NCI-H187 treated with DMSO at 0.1 percent for 48 hours (cell line): ENCODE results near the gene CDK6.

Experiments used
- DNase-seq: peaks from one replicate; lab custom pipeline; 2025; lab: John Stamatoyannopoulos, UW

CDK6 gene

DNA sequence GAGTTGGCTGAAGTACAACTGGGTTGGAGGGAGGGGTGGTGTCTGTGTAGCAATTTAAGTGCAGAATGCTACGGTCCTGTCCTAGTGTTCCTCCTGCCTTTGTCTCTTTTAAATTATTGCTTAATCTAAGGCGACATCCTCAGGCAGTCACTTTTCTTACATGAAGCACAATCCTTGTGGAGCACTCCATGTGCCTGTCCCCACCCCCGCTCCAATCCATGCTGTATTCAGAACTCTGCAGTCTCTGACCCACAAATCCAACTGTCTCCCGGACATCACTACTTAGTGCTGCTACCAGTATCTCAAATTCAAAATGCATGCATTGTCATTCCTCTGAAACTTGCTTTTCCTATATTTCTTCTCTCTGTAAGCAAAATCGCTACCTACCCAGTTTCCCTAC lies 154.7 kb downstream of the CDK6 start:
- no peak for DNase-seq

DNA sequence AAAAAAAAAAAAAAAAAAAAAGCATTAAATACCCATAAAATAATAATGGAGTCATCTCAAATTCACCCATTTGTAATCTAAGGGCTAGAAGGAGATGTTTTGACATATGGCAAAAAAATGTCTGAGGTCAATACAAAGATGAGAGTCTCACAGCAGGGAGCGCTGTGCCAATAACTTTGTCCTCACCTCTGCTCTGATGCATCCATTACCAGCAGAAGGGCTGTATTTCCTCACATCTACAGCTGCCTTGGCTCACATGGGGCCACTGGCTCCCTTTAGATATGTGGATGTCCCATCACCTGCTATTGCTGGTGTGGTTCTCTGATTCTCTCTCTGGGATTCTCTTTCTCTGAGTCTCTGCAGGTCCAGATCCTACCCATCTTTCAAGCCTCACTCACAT lies 155.9 kb downstream of the CDK6 start:
- no peak for DNase-seq

DNA sequence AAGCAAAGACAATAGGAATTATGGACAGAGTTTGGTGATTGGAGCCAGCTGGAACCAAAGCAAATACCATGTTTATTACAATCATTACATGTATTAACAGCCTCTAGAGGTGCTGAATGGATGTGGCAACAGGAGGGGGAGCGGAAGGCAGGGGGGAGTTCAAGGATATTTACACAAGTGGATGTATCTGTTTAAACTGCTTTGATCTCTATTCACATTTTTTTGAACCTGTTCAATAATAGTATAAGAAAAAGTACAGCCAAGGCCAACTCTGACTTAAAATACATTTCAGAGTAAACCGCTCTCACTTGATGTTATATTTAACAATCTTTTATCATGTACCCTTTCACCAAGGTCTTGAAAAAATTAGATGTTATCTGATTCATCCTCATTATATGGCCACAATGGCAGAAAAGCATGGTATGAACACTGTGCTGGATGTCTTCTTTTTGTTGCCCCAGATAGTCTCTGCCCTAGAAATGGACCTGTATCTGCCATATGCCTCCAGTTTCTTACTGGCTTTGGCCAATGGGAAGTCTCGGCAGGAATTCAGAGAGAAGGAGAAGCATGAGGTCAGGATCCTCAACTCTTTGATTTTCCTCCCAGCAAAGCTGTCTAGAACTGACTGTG lies 158.0 kb downstream of the CDK6 start:
- DNase-seq: no peak

DNA sequence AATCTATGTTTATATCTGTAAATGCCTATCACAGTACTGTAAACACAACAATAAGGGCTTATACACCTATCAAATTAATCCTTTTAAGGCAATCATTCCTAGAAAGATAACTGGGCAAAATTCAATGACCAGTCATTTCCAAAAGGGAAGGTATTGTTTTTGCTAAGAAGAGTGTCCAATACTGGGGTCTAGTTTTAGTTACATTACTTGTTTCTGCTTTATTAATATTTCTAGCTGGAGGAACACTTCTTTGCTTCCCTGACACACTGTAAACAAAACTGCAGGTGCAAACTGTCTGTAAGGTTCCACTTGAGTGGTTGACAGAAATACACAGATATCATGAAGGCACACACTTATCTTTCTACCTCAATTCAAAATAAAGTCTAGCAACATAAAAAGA lies 162.0 kb downstream of the CDK6 start:
- DNase-seq: peak; percentile 22

DNA sequence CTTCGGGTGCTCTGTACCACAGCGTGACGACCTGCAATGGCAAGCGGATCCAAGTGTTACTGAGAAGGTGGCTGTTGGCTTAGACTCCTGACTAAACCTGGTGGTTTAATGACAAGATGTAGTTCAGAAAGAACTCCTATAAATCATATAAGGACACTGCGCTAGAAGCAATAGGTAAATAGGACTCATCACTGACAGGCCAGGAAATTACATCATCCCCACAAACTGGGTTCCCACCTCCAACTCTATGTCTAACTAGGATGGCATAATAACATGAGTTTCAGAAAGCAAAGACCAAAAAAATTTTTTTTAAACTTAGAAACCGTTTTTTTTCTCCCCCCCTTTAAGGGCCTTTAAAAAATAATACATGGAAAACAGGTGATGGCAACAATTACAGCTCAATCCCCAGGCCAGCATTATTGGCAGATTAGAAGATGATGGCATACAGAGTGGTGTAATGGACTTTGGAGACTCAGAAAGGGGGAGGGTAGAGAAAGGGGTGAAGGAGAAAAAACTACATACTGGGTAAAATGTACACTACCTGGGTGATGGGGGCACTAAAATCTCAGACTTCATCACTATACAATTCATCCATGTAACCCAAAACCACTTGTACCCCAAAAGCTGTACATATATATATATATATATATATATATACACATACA lies 164.7 kb downstream of the CDK6 start:
- DNase-seq: no peak

DNA sequence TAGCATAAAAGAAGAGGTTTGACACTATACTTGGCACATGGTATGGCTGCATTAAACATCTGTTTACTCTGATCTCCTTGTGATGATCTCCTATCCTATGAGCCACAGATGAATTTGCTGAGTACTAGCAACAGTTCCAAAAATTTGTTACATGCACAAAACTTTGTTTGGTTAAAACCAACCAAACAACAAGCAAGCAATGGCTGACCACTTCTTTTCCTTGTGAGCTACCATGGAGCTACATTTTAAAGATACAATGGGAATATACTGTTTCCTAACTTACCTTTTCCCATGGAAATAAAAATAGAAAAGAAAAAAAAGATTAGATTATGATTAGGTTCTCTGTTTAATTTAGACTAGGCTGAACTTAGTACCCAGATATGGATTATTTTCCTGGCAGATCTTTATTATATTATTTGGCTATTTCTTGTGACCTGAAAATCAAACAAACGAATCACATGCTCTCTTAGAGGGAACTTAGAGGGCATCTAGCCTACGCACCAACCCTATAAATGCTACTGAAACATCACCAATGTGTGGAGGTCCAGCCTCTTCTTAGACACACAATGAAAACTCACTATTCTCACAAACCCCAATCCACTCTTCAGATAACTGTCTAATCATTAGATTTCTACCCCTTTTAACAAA lies 166.0 kb downstream of the CDK6 start:
- DNase-seq: no peak

DNA sequence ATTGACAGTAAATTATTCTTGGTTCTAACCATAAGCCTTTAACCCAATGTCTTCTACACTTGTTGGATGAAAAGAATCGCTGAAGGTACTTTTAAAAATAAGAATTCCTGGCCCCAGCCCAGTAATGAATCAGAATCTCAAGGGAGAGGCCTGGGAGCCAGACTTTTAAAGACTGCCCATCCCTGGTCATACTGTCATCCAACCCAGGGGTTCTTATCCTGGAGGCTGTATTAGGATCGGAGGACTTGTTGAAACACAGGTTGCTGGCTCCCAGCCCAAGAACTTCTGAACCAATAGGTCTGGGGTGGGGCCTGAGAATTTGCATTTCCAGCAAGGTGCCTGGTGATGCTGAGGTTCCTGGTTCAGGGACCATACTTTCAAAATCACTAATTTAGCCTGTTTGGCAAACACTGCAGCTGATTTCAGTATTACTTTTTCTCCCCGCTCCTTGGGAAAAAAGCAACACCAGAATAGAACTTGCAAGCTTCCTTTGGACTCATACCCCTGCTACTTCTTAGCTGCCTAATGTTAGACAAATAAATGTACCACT lies 166.7 kb downstream of the CDK6 start:
- DNase-seq: no peak

DNA sequence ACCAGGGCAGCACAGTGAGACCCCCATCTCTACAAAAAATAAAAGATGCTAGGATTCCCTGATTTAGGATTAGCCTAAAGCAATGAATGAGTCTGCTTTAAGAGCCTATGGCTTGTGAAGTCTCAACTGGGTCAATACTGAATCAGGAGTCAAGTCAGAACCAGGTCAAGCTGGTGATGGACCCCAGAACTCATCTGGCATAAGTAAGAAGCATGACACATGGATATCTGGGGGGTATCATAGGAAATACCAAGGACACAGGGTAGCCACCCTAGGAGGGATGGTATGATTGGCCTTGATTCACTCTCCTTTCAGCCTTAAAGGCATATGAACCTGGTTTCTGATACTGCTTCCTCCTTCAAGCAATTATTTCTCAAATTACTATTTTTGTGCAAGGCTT lies 167.8 kb downstream of the CDK6 start:
- DNase-seq: no peak

DNA sequence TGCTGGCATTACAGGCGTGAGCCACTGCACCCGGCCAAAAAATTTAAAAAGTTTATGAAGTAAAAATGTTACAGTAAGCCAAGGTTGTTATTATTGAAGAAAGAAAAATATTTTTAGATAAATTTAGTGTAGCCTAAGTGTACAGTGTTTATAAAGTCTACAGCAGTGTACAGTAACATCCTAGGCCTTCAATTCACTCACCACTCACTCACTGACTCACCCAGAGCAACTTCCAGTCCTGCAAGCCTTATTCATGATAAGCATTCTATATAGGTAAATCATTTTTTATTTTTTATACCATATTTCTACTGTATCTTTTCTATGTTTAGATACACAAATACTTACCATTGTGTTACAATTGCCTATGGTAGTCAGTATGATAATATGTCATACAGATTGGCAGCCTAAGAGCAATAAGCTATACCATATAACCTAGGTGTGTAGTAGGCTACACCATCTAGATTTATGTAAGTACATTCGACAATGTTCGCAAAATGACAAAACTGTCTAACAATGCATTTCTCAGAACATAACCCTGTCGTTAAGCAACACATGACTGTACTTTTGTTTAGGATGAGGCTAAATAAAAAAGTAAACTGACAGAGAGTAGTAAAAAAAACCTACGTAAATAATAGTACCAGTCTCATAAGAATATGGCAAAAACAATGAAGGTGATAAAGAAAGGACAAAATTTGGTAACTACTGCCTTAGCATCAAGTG lies 168.4 kb downstream of the CDK6 start:
- no peak for DNase-seq

DNA sequence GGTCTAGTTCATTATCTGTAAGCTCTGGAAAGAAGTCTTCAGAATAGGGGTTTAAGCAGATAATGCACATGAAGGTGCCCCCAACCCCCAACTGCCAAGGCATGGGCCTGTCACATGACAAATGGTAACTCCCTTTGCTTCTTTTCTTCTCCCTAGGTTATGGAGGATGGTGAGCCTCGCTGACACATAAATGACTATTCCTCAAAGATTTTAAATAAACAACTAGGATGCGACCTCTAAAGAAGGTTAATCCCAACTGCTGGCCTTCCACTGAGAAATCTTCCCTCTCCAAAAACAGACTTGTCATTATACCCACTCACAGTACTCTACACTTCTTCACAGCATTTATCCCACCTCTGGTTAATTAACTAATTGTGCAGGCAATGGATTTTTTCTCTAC lies 170.4 kb downstream of the CDK6 start:
- no peak for DNase-seq

DNA sequence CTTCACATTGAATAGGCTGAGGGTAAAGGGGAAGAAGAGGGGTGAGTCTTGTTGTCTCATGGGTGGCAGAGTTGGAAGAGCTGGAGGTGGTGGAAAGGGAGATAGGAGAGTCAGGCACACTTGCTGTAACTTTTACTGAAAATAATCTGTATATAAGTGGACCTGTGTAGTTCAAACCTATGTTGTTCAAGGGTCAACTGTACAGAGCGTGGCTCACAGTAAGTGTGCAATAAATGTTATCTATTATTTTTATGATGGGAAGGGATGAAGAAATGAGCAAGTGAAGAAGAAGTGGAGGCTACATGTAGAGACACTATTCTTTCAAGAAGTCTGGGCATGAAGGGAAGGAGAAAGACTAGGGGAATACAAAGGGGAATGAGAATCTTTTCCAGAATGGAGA lies 174.7 kb downstream of the CDK6 start:
- no peak for DNase-seq

DNA sequence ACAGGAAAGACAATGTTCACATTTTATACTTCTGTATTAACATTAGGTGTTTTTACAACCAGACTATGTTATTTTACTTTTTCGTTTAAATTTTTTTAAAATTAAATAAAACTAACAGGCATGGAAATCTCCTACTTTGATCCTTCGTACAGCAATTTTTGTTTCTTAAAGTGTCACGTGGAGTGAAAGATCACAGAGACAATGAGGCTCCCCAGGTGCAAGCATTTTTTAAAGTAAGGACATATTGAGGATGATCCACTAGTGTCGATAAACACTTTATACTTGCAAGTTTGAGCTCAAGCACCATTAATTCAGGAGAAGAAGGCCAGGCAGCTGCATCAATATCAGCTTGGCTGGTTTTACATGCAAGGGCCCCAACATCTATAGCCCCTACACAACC lies 177.7 kb downstream of the CDK6 start:
- DNase-seq: no peak

DNA sequence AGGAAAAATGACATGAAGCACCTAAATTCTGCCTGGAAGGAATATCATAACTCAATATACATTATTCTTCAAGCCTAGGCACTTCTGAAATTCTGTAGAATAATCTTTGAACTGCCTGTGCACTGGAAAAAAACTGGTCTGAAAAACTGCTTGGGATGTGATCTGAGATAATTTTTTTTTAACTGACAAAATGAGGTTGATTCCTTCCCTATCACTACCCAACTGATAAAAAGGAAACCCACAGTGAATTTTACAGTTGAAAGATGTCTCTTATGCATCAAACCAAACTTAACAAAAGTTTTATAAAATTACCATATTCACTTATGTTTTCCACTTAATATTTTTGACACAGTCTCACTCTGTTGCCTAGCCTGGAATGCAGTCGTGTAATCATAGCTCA lies 179.0 kb downstream of the CDK6 start:
- DNase-seq: no peak

DNA sequence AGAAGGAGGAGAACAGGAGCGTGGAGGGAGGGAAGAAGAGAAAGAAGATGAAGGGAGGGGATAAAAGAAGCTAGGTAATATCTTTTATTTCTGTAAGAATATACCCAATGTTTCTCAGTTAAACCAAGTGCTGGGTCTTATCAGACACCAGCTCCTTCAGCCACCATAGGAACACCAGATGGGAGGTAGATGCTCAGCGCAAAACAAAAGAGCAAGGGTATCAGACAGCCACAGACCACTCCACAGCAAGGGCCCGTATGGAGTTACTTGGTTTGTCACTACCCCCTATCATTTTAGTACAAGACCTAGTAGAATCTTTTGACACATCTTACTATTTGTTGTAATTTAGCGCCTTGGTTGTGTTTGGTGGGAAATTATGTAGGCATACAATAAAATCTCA lies 180.3 kb downstream of the CDK6 start:
- no peak for DNase-seq

DNA sequence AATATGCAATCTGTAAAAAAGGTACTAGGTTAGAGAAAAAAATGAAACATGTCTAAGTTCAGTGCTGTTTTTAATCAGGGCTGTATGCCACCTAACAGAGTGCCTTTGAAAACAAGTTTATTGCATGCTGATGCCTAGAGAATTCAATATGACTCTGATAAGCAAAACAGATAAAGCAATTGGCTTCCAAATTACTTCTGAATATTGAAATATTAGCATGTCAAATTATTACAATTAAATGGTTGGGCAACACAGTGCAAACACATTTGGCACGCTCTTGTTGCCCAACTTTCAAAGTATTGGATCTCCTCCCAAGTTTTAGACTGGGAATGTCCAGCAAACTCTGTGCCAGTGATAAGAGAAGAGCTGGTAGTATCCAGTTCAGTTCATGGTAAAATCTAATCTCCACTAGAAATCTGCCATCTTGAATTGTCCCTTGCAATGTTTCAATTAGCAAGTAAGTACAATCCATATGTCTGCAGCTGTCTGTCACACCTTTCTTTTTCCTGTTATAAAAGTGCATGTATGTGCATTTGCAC lies 181.0 kb downstream of the CDK6 start:
- no peak for DNase-seq

DNA sequence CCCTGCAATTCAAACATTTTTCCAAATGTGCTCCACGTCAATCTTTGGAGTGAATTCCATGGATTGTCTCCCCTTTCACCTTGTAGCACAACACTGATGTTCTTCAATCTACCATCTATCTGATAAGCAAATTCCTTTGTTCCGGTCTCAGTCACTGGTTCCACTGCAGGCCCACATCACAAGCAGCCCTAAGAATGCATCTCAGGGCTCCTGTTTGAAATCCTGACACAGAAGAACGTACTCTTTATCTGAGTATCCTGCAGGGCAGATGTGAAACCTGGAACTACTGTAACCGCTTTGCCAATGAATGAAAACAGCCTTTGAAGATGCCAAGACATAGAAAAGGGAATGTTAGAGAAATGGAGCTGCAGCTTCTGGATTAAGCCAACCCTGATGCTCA lies 183.2 kb downstream of the CDK6 start:
- DNase-seq: no peak

DNA sequence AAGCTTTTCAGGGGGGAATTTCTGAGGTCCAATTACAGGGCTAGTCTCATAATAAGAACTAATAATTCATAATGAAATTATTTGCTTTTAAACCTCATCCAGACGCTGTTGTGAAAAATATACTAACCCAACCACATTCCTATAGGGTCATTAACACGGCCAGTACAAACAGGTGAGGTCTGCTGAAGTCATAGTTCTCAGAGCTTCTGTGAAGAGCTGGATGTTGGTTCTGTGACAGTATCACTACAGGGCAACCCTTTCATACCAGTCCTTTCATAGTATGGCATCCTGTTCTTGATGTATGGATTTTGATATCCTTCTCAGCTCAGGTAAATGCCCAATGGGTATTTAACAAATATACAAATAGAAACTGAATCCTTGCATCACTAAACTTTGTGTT lies 183.8 kb downstream of the CDK6 start:
- DNase-seq: no peak

DNA sequence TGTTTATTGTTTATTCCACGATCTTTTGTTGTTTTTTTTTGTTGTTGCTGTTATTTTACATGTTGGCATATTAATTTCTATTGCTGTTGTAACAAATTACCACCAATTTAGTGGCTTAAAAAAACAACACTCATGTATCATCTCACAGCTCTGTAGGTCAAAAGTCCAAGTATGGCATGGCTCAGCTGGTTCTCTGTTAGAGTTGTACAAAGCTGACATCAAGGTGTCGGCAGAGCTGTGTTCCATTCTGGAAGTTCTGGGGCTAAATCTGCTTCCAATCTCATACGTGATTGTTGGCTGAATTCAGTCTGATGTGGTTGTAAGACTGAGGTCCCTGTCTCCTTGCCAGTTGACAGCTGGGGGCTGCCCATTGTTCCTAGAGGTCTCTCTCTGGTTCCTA lies 186.0 kb downstream of the CDK6 start:
- no peak for DNase-seq

DNA sequence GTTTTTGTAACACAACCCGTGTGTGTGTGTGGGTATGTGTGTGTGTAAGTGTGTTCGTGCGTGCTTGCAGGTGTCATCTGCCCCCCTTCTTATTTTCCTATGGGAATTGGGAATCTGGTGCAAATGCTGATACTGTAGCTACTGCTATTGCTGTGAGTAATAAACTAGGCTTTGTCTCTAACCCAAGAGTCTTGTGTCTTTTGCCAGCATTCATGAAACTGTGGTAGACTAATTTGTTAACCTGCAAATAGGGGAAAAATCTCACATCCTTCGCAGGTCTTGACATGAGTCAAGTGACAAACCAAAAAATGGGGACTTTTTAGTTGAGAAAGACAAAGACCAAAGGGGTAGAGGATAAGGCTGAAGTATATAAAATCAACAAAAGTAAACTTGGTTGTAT lies 188.3 kb downstream of the CDK6 start:
- DNase-seq: no peak

DNA sequence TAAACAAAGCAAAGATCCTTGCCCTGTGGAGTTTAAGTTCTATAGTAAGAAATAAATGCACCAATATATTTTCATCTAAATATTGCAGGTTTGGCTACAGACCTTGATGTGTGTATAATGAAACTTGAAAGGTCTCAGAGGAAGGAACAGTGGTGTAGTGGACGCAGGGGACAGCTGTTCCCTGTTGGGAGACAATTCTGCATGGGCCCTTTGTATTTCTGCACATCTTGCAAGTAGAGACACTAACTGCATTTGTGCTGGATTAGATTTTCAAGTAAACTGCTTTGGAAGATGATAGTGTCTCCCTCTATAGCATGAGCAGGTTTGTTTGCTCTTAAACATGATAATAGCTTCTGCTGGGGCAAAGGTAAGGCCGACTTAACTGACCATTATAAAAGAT lies 188.7 kb downstream of the CDK6 start:
- no peak for DNase-seq

DNA sequence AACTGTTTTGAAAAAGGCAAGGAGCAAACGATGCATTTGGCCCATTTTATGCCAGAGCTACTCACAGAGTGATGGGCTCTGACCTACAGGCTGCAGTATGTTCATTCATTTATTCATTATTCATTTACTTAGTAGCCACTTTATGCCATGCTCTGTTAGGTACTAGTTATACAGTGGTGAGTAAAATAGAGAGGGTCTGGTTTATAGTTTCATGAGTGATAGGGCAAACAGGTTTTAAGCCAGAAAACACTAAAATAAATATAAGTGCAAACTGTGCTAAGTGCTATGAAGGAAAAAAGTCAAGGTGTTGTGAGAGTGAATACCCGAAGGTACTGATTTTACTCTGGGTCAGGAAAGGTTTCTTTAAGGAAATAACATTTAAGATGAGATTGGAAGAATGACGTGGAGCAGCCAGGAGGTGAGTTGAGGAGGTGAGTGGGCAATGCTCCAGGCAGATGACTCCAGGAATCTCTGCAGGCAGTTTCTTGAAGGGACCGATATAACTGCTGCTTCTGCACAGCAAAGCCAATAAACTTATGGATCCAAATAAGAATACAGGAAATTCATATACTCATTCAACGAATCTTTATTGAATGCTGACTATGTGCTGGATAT lies 189.3 kb downstream of the CDK6 start:
- no peak for DNase-seq
